ENCODE measurements around the gene ZNF414. TPM values are rescaled to one million over a fixed set of nuclear protein-coding genes. Genes with fewer than 3 reads are reported as not detected.

Gene ZNF414
- polyA plus RNA-seq, 1 donor from 2014 or later = 3.4 TPM

DNA sequence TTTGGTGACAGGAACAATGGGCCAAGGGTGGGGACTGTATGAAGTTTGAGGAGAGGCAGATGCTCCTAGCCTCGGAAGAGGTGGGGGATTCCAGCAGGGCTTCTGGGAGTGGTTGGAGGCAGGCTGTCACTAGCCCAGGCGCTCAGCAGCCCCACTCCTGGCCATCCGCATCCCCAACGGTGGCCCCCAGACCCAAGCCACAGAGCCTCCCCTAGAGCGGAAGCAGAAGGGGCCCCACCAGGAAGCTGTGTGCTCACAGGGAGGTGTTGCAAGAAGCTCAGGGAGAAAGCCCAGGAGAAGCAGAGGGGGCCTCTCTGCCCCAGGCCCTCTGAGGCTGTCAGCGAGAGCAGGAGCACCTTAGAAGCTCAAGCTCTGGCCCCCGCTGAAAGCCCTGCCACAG lies 19.8 kb downstream of the ZNF414 start:
- H3K4me3 ChIP-seq (ENCODE audit: low read length) = no peak overlapping the region
- H3K9ac ChIP-seq (ENCODE audit: low read length) = no peak overlapping the region
- no peaks in the 10 kb centered on the region for H3K9me3 ChIP-seq (ENCODE audit: low read length)
- H3K9me2 ChIP-seq (ENCODE audit: insufficient read depth, low read length) = no peaks in the 10 kb centered on the region
- no peaks in the 10 kb centered on the region for H3K36me3 ChIP-seq (ENCODE audit: insufficient read depth, low read length)
- H3K79me2 ChIP-seq (replicated peaks; ENCODE audit: insufficient read depth, low read length) = no peaks in the 10 kb centered on the region
- H3K27me3 ChIP-seq (ENCODE audit: insufficient read depth, low read depth, low read length) = no peaks in the 10 kb centered on the region
- no peaks in the 10 kb centered on the region for H4K20me1 ChIP-seq (ENCODE audit: insufficient read depth)
- H3K27ac ChIP-seq (ENCODE audit: low read length) = no peak overlapping the region
- H2AFZ ChIP-seq (ENCODE audit: low read depth, low read length) = no peak overlapping the region
- H3F3A ChIP-seq (ENCODE audit: insufficient read depth, low read length, poor library complexity, severe bottlenecking) = no peaks in the 10 kb centered on the region
- no peak for TF ChIP-seq SMC3 (conservative IDR thresholded peaks at IDR 0.05; ENCODE audit: poor library complexity)
- no peak for TF ChIP-seq CTCF (IDR thresholded peaks at IDR 0.05; ENCODE audit: poor library complexity, severe bottlenecking)
- TF ChIP-seq MXI1 (conservative IDR thresholded peaks at IDR 0.05; ENCODE audit: poor library complexity, severe bottlenecking) = no peak
- no peak for TF ChIP-seq POLR2AphosphoS5 (IDR thresholded peaks at IDR 0.05)
- no peak for TF ChIP-seq RAD21 (conservative IDR thresholded peaks at IDR 0.05)
- TF ChIP-seq TAF1 (IDR thresholded peaks at IDR 0.05; ENCODE audit: low read depth) = no peak
- TF ChIP-seq EZH2 (IDR thresholded peaks at IDR 0.05; ENCODE audit: borderline replicate concordance, insufficient read depth, low read length, poor library complexity, severe bottlenecking) = no peak
- TF ChIP-seq EP300 (conservative IDR thresholded peaks at IDR 0.05; ENCODE audit: poor library complexity, severe bottlenecking) = no peak
- TF ChIP-seq, protein P1, sequence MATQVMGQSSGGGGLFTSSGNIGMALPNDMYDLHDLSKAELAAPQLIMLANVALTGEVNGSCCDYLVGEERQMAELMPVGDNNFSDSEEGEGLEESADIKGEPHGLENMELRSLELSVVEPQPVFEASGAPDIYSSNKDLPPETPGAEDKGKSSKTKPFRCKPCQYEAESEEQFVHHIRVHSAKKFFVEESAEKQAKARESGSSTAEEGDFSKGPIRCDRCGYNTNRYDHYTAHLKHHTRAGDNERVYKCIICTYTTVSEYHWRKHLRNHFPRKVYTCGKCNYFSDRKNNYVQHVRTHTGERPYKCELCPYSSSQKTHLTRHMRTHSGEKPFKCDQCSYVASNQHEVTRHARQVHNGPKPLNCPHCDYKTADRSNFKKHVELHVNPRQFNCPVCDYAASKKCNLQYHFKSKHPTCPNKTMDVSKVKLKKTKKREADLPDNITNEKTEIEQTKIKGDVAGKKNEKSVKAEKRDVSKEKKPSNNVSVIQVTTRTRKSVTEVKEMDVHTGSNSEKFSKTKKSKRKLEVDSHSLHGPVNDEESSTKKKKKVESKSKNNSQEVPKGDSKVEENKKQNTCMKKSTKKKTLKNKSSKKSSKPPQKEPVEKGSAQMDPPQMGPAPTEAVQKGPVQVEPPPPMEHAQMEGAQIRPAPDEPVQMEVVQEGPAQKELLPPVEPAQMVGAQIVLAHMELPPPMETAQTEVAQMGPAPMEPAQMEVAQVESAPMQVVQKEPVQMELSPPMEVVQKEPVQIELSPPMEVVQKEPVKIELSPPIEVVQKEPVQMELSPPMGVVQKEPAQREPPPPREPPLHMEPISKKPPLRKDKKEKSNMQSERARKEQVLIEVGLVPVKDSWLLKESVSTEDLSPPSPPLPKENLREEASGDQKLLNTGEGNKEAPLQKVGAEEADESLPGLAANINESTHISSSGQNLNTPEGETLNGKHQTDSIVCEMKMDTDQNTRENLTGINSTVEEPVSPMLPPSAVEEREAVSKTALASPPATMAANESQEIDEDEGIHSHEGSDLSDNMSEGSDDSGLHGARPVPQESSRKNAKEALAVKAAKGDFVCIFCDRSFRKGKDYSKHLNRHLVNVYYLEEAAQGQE (IDR thresholded peaks at IDR 0.05; ENCODE audit: borderline replicate concordance) = no peak
- no peak overlapping the region for H3K4me2 ChIP-seq (ENCODE audit: low read length)

DNA sequence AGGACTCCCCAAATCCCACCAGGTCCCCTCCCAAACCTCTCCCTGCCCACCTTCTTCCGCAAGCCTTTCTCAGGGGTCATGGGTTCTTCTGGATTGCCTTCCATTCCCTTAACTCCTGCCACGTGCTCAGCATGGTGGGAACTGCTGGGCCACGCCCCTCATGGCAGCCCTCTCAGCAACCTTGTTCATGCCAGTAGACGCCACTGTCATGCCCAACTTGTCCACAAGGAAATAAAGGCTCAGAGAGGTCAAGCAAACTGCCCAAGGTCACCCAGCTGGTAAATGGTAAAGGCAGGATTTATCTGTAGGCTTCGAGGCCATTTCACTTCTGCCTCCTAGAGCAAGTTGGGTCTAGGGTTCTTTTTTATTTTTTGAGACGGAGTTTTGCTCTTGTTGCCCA lies 22.4 kb downstream of the ZNF414 start:
- TF ChIP-seq EP300 (conservative IDR thresholded peaks at IDR 0.05; ENCODE audit: poor library complexity, severe bottlenecking) (no peak), EZH2 (IDR thresholded peaks at IDR 0.05; ENCODE audit: borderline replicate concordance, insufficient read depth, low read length, poor library complexity, severe bottlenecking) (no peak)
- H2AFZ ChIP-seq (ENCODE audit: low read depth, low read length) = no peak overlapping the region
- H3K27ac ChIP-seq (ENCODE audit: low read length) = no peak overlapping the region

DNA sequence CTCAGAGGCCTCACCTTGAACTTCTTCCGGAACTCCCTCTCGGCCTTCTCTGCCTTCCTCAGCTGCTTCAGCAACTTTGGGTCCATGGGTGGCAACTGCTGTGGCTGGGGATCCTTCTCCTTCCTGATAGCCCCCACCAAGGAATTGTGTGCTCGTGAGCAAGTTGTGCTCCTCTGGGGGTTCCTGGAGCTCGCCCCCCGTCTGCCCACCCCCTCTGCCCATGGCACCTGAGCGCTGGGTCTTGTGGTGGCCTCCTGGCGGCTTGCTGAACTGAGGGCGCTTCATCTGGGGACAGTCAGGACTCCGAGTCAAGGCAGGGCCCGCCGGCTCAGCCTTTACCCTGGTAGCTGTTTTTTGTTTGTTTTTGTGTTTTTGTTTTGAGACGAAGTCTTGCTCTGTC lies 23.1 kb downstream of the ZNF414 start:
- no peaks in the 10 kb centered on the region for H3K79me2 ChIP-seq (replicated peaks; ENCODE audit: insufficient read depth, low read length)
- no peak overlapping the region for H3K4me2 ChIP-seq (ENCODE audit: low read length)
- no peaks in the 10 kb centered on the region for H3K9me3 ChIP-seq (ENCODE audit: low read length)
- H3K9ac ChIP-seq (ENCODE audit: low read length) = no peak overlapping the region
- no peaks in the 10 kb centered on the region for H3K9me2 ChIP-seq (ENCODE audit: insufficient read depth, low read length)
- peaks cover 7% of the 10 kb centered on the region for H3K36me3 ChIP-seq (ENCODE audit: insufficient read depth, low read length)
- H3K27me3 ChIP-seq (ENCODE audit: insufficient read depth, low read depth, low read length) = no peaks in the 10 kb centered on the region
- no peak overlapping the region for H2AFZ ChIP-seq (ENCODE audit: low read depth, low read length)
- H4K20me1 ChIP-seq (ENCODE audit: insufficient read depth) = no peaks in the 10 kb centered on the region
- TF ChIP-seq MXI1 (conservative IDR thresholded peaks at IDR 0.05; ENCODE audit: poor library complexity, severe bottlenecking) (no peak), RAD21 (conservative IDR thresholded peaks at IDR 0.05) (no peak), CTCF (IDR thresholded peaks at IDR 0.05; ENCODE audit: poor library complexity, severe bottlenecking) (no peak), TAF1 (IDR thresholded peaks at IDR 0.05; ENCODE audit: low read depth) (no peak), EZH2 (IDR thresholded peaks at IDR 0.05; ENCODE audit: borderline replicate concordance, insufficient read depth, low read length, poor library complexity, severe bottlenecking) (no peak), POLR2AphosphoS5 (IDR thresholded peaks at IDR 0.05) (no peak), SMC3 (conservative IDR thresholded peaks at IDR 0.05; ENCODE audit: poor library complexity) (no peak), EP300 (conservative IDR thresholded peaks at IDR 0.05; ENCODE audit: poor library complexity, severe bottlenecking) (no peak)
- TF ChIP-seq, protein P1 (IDR thresholded peaks at IDR 0.05; ENCODE audit: borderline replicate concordance) = no peak
- H3F3A ChIP-seq (ENCODE audit: insufficient read depth, low read length, poor library complexity, severe bottlenecking) = no peaks in the 10 kb centered on the region
- no peak overlapping the region for H3K27ac ChIP-seq (ENCODE audit: low read length)
- H3K4me3 ChIP-seq (ENCODE audit: low read length) = no peak overlapping the region

More for the DNA sequence above, 22.4 kb downstream of the ZNF414 start:
- no peaks in the 10 kb centered on the region for H3K9me3 ChIP-seq (ENCODE audit: low read length)
- H3K27me3 ChIP-seq (ENCODE audit: insufficient read depth, low read depth, low read length) = no peaks in the 10 kb centered on the region
- H3K4me3 ChIP-seq (ENCODE audit: low read length) = no peak overlapping the region
- no peaks in the 10 kb centered on the region for H3F3A ChIP-seq (ENCODE audit: insufficient read depth, low read length, poor library complexity, severe bottlenecking)
- no peak overlapping the region for H3K4me2 ChIP-seq (ENCODE audit: low read length)
- H3K9ac ChIP-seq (ENCODE audit: low read length) = no peak overlapping the region
- H3K36me3 ChIP-seq (ENCODE audit: insufficient read depth, low read length) = peaks cover 4% of the 10 kb centered on the region
- H3K79me2 ChIP-seq (replicated peaks; ENCODE audit: insufficient read depth, low read length) = no peaks in the 10 kb centered on the region
- no peaks in the 10 kb centered on the region for H4K20me1 ChIP-seq (ENCODE audit: insufficient read depth)
- H3K9me2 ChIP-seq (ENCODE audit: insufficient read depth, low read length) = no peaks in the 10 kb centered on the region
